Adrenal gland (tissue), 5 donors: Measurements from ENCODE around the gene ABHD15.

ENCODE experiments used
- POLR2A ChIP-seq, 2 donors: fragments of 450-650 bp; IDR thresholded peaks; one replicate each; pipeline ENCODE4 v1.6.1; 2017; ENCODE audit warnings: antibody characterized with exemption in 2 of 2, mild to moderate bottlenecking in 2 of 2, moderate library complexity in 1 of 2
- TF ChIP-seq, protein P1 (sequence below), 6 experiments: fragments of 450-650 bp in 4 of 6; fragments of 200-600 bp in 2 of 6; sonication (generic) in 1 of 6; IDR thresholded peaks; 1 replicate in 5 of 6; 2 replicates in 1 of 6; pipeline versions ENCODE4 v1.5.1 to v1.8.0; 2016 to 2021; ENCODE audit warnings: antibody characterized with exemption in 6 of 6, mild to moderate bottlenecking in 2 of 6, moderate library complexity in 1 of 6
- donor health status: DM: no; HTN: no; CAD: no.

DNA sequence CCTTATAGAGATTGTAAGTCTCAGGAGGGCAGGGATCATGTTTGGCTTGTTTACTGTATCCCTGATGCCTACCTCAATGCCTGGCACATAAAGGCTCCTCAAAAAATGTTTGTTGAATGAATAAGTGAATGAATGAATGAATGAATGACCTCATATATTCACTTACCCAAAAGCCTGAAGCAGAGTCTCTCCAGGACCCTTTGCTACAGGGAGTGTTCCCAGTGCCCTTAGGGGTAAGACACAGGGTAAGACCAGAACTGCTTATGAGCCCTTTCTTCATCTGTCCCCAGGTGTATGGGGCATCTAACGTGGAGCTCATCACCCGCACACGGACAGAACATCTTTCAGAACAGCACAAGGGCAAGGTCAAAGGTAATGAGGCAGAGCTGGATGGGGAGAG is 43.6 kb upstream of the ABHD15 start:
- TF ChIP-seq POLR2A (IDR thresholded peaks at IDR 0.05): no peak
- TF ChIP-seq, protein P1, sequence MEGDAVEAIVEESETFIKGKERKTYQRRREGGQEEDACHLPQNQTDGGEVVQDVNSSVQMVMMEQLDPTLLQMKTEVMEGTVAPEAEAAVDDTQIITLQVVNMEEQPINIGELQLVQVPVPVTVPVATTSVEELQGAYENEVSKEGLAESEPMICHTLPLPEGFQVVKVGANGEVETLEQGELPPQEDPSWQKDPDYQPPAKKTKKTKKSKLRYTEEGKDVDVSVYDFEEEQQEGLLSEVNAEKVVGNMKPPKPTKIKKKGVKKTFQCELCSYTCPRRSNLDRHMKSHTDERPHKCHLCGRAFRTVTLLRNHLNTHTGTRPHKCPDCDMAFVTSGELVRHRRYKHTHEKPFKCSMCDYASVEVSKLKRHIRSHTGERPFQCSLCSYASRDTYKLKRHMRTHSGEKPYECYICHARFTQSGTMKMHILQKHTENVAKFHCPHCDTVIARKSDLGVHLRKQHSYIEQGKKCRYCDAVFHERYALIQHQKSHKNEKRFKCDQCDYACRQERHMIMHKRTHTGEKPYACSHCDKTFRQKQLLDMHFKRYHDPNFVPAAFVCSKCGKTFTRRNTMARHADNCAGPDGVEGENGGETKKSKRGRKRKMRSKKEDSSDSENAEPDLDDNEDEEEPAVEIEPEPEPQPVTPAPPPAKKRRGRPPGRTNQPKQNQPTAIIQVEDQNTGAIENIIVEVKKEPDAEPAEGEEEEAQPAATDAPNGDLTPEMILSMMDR (IDR thresholded peaks at IDR 0.05): no peak
